B cell (primary cell): ENCODE measurements around the gene APCDD1L.

ENCODE experiments used
- EZH2 ChIP-seq: IDR thresholded peaks from 2 replicates; pipeline ENCODE4 v1.6.1; 2012; ENCODE audit warnings: borderline replicate concordance, low read depth, mild to moderate bottlenecking, moderate library complexity, low read length; ENCODE audit not compliant: insufficient read depth, poor library complexity, severe bottlenecking
- TF ChIP-seq, protein P1 (sequence below): fragments of 200-600 bp; IDR thresholded peaks from one replicate; pipeline ENCODE4 v1.8.0; 2022; ENCODE audit warnings: antibody characterized with exemption, mild to moderate bottlenecking

DNA sequence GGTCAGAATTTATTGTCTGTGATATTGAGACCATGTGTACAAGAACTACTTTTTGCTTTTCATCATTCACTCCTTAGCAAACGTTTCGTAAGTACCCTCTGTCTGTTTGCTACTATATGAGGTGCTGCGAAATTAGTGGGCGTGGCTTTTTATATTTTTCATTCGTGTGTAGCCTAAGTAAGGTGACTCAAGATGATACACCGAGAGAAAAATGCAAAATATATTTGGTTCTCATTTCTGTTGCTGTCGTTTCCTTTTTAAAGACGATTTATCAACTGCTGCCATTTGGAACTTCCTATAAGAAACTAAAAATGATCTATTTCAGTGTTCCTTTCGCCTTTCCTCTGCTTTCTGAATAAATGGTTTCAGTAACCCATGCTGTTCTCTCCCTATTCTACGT lies 64.9 kb downstream of the APCDD1L start:
- TF ChIP-seq, protein P1, sequence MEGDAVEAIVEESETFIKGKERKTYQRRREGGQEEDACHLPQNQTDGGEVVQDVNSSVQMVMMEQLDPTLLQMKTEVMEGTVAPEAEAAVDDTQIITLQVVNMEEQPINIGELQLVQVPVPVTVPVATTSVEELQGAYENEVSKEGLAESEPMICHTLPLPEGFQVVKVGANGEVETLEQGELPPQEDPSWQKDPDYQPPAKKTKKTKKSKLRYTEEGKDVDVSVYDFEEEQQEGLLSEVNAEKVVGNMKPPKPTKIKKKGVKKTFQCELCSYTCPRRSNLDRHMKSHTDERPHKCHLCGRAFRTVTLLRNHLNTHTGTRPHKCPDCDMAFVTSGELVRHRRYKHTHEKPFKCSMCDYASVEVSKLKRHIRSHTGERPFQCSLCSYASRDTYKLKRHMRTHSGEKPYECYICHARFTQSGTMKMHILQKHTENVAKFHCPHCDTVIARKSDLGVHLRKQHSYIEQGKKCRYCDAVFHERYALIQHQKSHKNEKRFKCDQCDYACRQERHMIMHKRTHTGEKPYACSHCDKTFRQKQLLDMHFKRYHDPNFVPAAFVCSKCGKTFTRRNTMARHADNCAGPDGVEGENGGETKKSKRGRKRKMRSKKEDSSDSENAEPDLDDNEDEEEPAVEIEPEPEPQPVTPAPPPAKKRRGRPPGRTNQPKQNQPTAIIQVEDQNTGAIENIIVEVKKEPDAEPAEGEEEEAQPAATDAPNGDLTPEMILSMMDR: no peak
- no peak for TF ChIP-seq EZH2
